Endothelial cell of umbilical vein (primary cell): ENCODE results near the gene ADORA2A. TPM values are rescaled to one million over a fixed set of nuclear protein-coding genes. Genes with fewer than 3 reads are reported as not detected.

Source experiments
- BruUV-seq: library from RNA; stranded (reverse); fragments of 400-500 nt; replicated peaks from 2 replicates; lab custom pipeline; 2021; lab: Mats Ljungman, UMichigan
- CTCF ChIA-PET: fragments of 300-600, 350-600 bp; sonication (Branson Sonifier 250); formaldehyde crosslinking; loops from one replicate; lab custom pipeline; 2021; ENCODE audit warnings: antibody characterized with exemption, inconsistent platforms; lab: Charles Lee
- POLR2A ChIA-PET: fragments of 300-600, 350-600 bp; sonication (Branson Sonifier 250); formaldehyde crosslinking; loops from one replicate; lab custom pipeline; 2021; ENCODE audit warnings: antibody characterized with exemption, inconsistent platforms; lab: Charles Lee
- DNase-seq: peaks from one replicate; pipeline ENCODE4 v3.0.0-alpha.2; 2011; ENCODE audit warnings: low read depth, low spot score
- FAIRE-seq: peaks from 2 replicates; lab custom pipeline; 2011; peaks lifted over from hg19 to GRCh38; lab: Jason Lieb, UNC
- H2AFZ ChIP-seq: 2 replicates; pipeline ENCODE4 v1.6.0; 2012; ENCODE audit warnings: low read depth, low read length, control low read depth, inconsistent platforms
- H3K27ac ChIP-seq: 2 replicates; pipeline ENCODE4 v1.5.1; 2011; ENCODE audit warnings: low read depth, mild to moderate bottlenecking, control low read depth, low read length, moderate library complexity; ENCODE audit not compliant: insufficient read depth
- H3K27me3 ChIP-seq, 2 experiments: 2 replicates each; pipeline versions ENCODE4 v1.6.0 to v1.6.1; 2011; ENCODE audit warnings: low read length in 2 of 2, mixed read lengths in 1 of 2; ENCODE audit not compliant: control insufficient read depth in 2 of 2, insufficient read depth in 2 of 2
- H3K36me3 ChIP-seq, 2 experiments: 2 replicates in 1 of 2; 3 replicates in 1 of 2; pipeline ENCODE4 v1.5.1; 2011; ENCODE audit warnings: low read length in 2 of 2, mild to moderate bottlenecking in 1 of 2, moderate library complexity in 1 of 2; ENCODE audit not compliant: control insufficient read depth in 2 of 2, insufficient read depth in 2 of 2; ENCODE audit errors: extremely low read depth in 1 of 2
- H3K4me1 ChIP-seq: 3 replicates; pipeline ENCODE4 v1.5.1; 2011; ENCODE audit warnings: mild to moderate bottlenecking, low read length; ENCODE audit not compliant: control insufficient read depth, insufficient read depth; ENCODE audit errors: extremely low read depth
- H3K4me2 ChIP-seq: 2 replicates; pipeline ENCODE4 v1.6.1; 2011; ENCODE audit warnings: low read length, control low read depth, mixed read lengths; ENCODE audit not compliant: insufficient read depth
- H3K4me3 ChIP-seq, 3 experiments: fragments of 200-600 bp in 1 of 3; sonication (generic), shearing (Covaris generic) in 1 of 3; replicated peaks in 1 of 3; 2 replicates each; pipeline ENCODE4 v1.5.1; 2011 to 2016; ENCODE audit warnings: control low read depth in 3 of 3, low read length in 3 of 3, mild to moderate bottlenecking in 2 of 3, inconsistent platforms in 1 of 3, low read depth in 1 of 3, moderate library complexity in 1 of 3; ENCODE audit not compliant: insufficient read depth in 1 of 3
- H3K79me2 ChIP-seq: 2 replicates; pipeline ENCODE4 v1.6.0; 2012; ENCODE audit warnings: low read length, inconsistent platforms; ENCODE audit not compliant: control insufficient read depth, insufficient read depth
- H3K9ac ChIP-seq: replicated peaks from 2 replicates; pipeline ENCODE3; 2011; ENCODE audit warnings: low read length, control low read depth; ENCODE audit not compliant: insufficient read depth; ENCODE audit errors: extremely low read depth
- H3K9me1 ChIP-seq: replicated peaks from 3 replicates; pipeline ENCODE4 v1.6.0; 2011; ENCODE audit warnings: mild to moderate bottlenecking, low read length; ENCODE audit not compliant: control insufficient read depth, insufficient read depth; ENCODE audit errors: extremely low read depth
- H3K9me3 ChIP-seq: replicated peaks from 2 replicates; pipeline ENCODE4 v1.5.1; 2012; ENCODE audit warnings: low read length, inconsistent platforms; ENCODE audit not compliant: control insufficient read depth, insufficient read depth
- H4K20me1 ChIP-seq: replicated peaks from 2 replicates; pipeline ENCODE3; 2011; ENCODE audit warnings: mild to moderate bottlenecking, low read length; ENCODE audit not compliant: control insufficient read depth, insufficient read depth; ENCODE audit errors: extremely low read depth
- EZH2 ChIP-seq: IDR thresholded peaks from 2 replicates; pipeline ENCODE4 v1.6.1; 2012; ENCODE audit warnings: borderline replicate concordance, low read depth, mild to moderate bottlenecking, moderate library complexity, low read length, inconsistent platforms; ENCODE audit not compliant: severe bottlenecking
- GATA2 ChIP-seq: IDR thresholded peaks from 2 replicates; pipeline ENCODE4 v1.7.0; 2011; ENCODE audit warnings: low read depth, mild to moderate bottlenecking, moderate library complexity, mixed read lengths, low read length; ENCODE audit not compliant: insufficient read length, insufficient read depth
- JUN ChIP-seq: IDR thresholded peaks from 2 replicates; pipeline ENCODE4 v1.6.1; 2011; ENCODE audit warnings: borderline replicate concordance, low read depth; ENCODE audit not compliant: insufficient read length, insufficient read depth
- POLR2A ChIP-seq: IDR thresholded peaks from 2 replicates; pipeline ENCODE4 v1.6.1; 2012; ENCODE audit warnings: low read depth, mild to moderate bottlenecking, control low read depth, low read length
- POLR2AphosphoS5 ChIP-seq: IDR thresholded peaks from 2 replicates; pipeline ENCODE4 v1.6.1; 2012; ENCODE audit warnings: low read depth, mild to moderate bottlenecking, control low read depth, low read length, moderate library complexity; ENCODE audit not compliant: insufficient read depth
- dilution Hi-C: fragments of 300-500 bp; cut with MboI; formaldehyde crosslinking; loops from one replicate; pipeline ENCODE4 v1.15.0; 2019; ENCODE audit warnings: low sequenced_read_pairs; ENCODE audit not compliant: extremely low pct_ligation_motif_present
- intact Hi-C: fragments of 100-400 bp; cut with micrococcal nuclease; formaldehyde crosslinking; loops from one replicate; pipeline ENCODE4 v1.10.0; 2022
- polyA plus RNA-seq, 4 experiments: library from polyadenylated mRNA; depleted of rRNA in 3 of 4; stranded (reverse) in 3 of 4; unstranded in 1 of 4; fragments of >200 nt; gene quantifications; 2 replicates each; pipeline versions ENCODE4 v1.2.1 to v1.2.3, GENCODE V29; 2011 to 2012; ENCODE audit warnings: missing spikeins in 1 of 4
- total RNA-seq: library from RNA; stranded (reverse); gene quantifications from 2 replicates; pipeline ENCODE4 v1.2.3, GENCODE V29; 2021

The ADORA2A gene
- total and polyA plus RNA-seq, 2 donors (not counting 3 experiments of a cell fraction or from before 2014, with no cell fraction given), result 20.0 to 33.1 TPM

DNA sequence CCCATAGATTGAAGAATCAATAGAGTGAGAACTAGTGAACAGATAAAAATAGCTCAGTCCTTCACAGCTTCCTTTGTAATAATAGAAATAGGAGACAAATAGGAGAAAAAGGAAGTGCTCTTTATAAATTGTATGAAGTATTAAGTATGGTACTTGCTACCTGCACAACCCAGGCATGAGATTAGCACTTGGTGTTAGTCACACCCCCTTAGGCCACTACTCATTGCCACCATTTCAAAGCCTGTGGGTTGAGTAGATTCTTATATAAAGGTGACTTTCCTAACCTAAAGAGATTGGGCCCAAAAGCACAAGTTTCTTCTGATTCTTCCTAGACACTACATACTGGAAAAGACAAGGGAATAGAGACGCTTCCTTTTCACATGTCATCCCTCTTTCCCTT, 37.7 kb upstream of the ADORA2A start:
- intact Hi-C loops, result no loop called here
- H2AFZ ChIP-seq, result no peak overlapping the region
- H3K4me3 ChIP-seq, result no peak overlapping the region
- H3K27ac ChIP-seq, result no peak overlapping the region
- BruUV-seq, result no TSS peak
- H3K9me3 ChIP-seq, result no peaks in the 10 kb centered on the region
- H4K20me1 ChIP-seq, result no peaks in the 10 kb centered on the region
- peaks cover 17% of the 10 kb centered on the region for H3K79me2 ChIP-seq
- peaks cover 36% of the 10 kb centered on the region for H3K4me1 ChIP-seq
- peaks cover 0 to 1% of the 10 kb centered on the region in 2 experiments for H3K36me3 ChIP-seq
- peak overlapping the region; percentile 18 for H3K4me2 ChIP-seq
- H3K9ac ChIP-seq, result no peak overlapping the region
- TF ChIP-seq GATA2 (no peak), POLR2A (no peak), EZH2 (no peak), POLR2AphosphoS5 (no peak)
- no peaks in the 10 kb centered on the region for H3K27me3 ChIP-seq
- FAIRE-seq (no peak), DNase-seq (peak; percentile 39)
- POLR2A ChIA-PET, result no interaction called here
- dilution Hi-C loops, result no loop called here
- CTCF ChIA-PET, result interaction anchor here (1.1 to 2.5 kb wide), 3 partner anchors 9 to 113 kb away, joined by 3 to 12 read pairs (median 6); no protein-coding TSS in a partner anchor
- no peaks in the 10 kb centered on the region for H3K9me1 ChIP-seq

DNA sequence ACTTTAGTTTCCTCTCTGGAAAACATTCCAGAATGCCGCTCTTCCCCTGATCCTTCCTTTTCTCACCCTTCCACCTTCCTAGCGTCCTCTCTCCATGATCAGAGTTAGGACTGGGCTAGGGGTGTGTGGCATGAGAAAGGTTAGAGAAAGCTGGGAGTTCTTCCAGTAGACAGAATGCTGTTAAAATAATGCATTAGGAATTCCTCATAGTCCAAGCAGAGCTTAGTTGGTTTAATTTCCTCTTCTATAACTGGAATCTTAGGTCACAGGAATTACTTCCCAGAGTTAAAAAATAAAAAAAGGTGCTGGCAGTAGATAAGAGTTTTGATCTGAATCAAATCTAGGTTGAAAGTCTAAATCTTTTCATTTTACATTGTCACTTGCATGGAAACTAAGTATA, 37.2 kb upstream of the ADORA2A start:
- TF ChIP-seq EZH2 (no peak), JUN (no peak)
- Histone ChIP-seq H3K79me2 (peaks cover 17% of the 10 kb centered on the region), H4K20me1 (no peaks in the 10 kb centered on the region), H3K4me3 (no peak overlapping the region), H3K9me1 (no peaks in the 10 kb centered on the region), H3K4me2 (peak overlapping the region; percentile 28), H3K9me3 (no peaks in the 10 kb centered on the region), H2AFZ (no peak overlapping the region), H3K36me3 (peaks cover 0 to 1% of the 10 kb centered on the region in 2 experiments), H3K4me1 (peaks cover 36% of the 10 kb centered on the region), H3K27me3 (no peaks in the 10 kb centered on the region), H3K27ac (peak overlapping the region; percentile 62), H3K9ac (no peak overlapping the region)
- dilution Hi-C loops, result no loop called here
- BruUV-seq, result no TSS peak
- FAIRE-seq (peak; percentile 33), DNase-seq (peak; percentile 74)
- CTCF ChIA-PET, result interaction anchor here (0.6 to 2.5 kb wide), 4 partner anchors 9 to 112 kb away, joined by 3 to 12 read pairs (median 4); no protein-coding TSS in a partner anchor
- POLR2A ChIA-PET, result no interaction called here
- intact Hi-C loops, result no loop called here
